Prostate gland (tissue), 2 donors: ENCODE data around the gene SLC35A3. TPM values are rescaled to one million over a fixed set of nuclear protein-coding genes. Genes with fewer than 3 reads are reported as not detected.

Experiments used
- DNase-seq: peaks from one replicate; pipeline ENCODE4 v3.0.0-alpha.2; 2019; ENCODE audit warnings: low spot score
- H3K27ac ChIP-seq, 2 donors: fragments of 200-600 bp; sonication (generic); 2 replicates each; pipeline ENCODE4 v1.5.1; 2017 to 2019
- H3K27me3 ChIP-seq: fragments of 200-600 bp; sonication (generic); replicated peaks from 2 replicates; pipeline ENCODE4 v1.5.1; 2019; ENCODE audit not compliant: insufficient read depth
- H3K36me3 ChIP-seq, 2 donors: fragments of 200-600 bp; sonication (generic); 1 replicate in 1 of 2; 2 replicates in 1 of 2; pipeline versions ENCODE4 v1.5.1 to v1.8.1; 2017 to 2019
- H3K4me1 ChIP-seq: fragments of 200-600 bp; sonication (generic); replicated peaks from 2 replicates; pipeline ENCODE4 v1.5.1; 2019
- H3K4me3 ChIP-seq, 2 donors: fragments of 200-600 bp; sonication (generic); 2 replicates each; pipeline ENCODE4 v1.5.1; 2017 to 2019
- H3K9me3 ChIP-seq: fragments of 200-600 bp; sonication (generic); 2 replicates; pipeline ENCODE4 v1.5.1; 2017
- CTCF ChIP-seq, 4 experiments: fragments of 200-600 bp in 2 of 4; fragments of 450-650 bp in 2 of 4; sonication (generic) in 2 of 4; IDR thresholded peaks; 1 replicate in 3 of 4; 2 replicates in 1 of 4; pipeline ENCODE4 v1.5.1; 2016 to 2019; ENCODE audit warnings: antibody characterized with exemption in 4 of 4, mild to moderate bottlenecking in 2 of 4, moderate library complexity in 2 of 4
- POLR2A ChIP-seq: fragments of 450-650 bp; IDR thresholded peaks from one replicate; pipeline ENCODE4 v1.6.1; 2016; ENCODE audit warnings: antibody characterized with exemption, mild to moderate bottlenecking
- POLR2AphosphoS5 ChIP-seq: sonication (generic); formaldehyde crosslinking; IDR thresholded peaks from one replicate; pipeline ENCODE4 v1.6.1; 2017; ENCODE audit warnings: antibody characterized with exemption
- WGBS: methylation state at CpG from one replicate; pipeline ENCODE4 v1.1.5; 2018; 5-methylcytosine and 5-hydroxymethylcytosine counted together
- intact Hi-C: fragments of 100-400 bp; cut with DNase I; formaldehyde crosslinking; loops from one replicate; pipeline ENCODE4 v1.14.2; 2022
- total RNA-seq, 2 donors: library from RNA; depleted of rRNA; stranded (reverse); fragments of >200 nt; gene quantifications; one replicate each; pipeline ENCODE4 v1.1.0, GENCODE V29; 2016

The SLC35A3 gene
- total RNA-seq, 2 donors from 2014 or later, result 32.0 to 79.5 TPM

- Histone ChIP-seq H3K9me3 (no peaks in the 10 kb centered on the region), H3K27ac (peak overlapping the region; percentile 59 to 65), H3K36me3 (no peaks in the 10 kb centered on the region), H3K4me3 (no peak overlapping the region), H3K27me3 (no peaks in the 10 kb centered on the region), H3K4me1 (no peaks in the 10 kb centered on the region)
- intact Hi-C loops, result no loop called here
- TF ChIP-seq POLR2A (no peak), POLR2AphosphoS5 (peak; percentile 50)
- WGBS, result 58% methylated on average over 2 of the region's 2 CpGs
- no peak for DNase-seq
These were observed 16.9 kb downstream of the SLC35A3 start for GRCh38 chr1:99986656-99987225.

GRCh38 chr1:99988210-99988765, 18.5 kb downstream of the SLC35A3 start:
- Histone ChIP-seq H3K4me1 (no peaks in the 10 kb centered on the region), H3K9me3 (no peaks in the 10 kb centered on the region), H3K27ac (no peak overlapping the region), H3K27me3 (no peaks in the 10 kb centered on the region), H3K36me3 (no peaks in the 10 kb centered on the region), H3K4me3 (no peak overlapping the region)
- intact Hi-C loops, result no loop called here
- TF ChIP-seq CTCF (IDR thresholded peaks at IDR 0.05) (no peak), POLR2A (no peak), POLR2AphosphoS5 (no peak)
- WGBS, result 93% methylated on average over 1 of the region's 1 CpG
- no peak for DNase-seq

- Histone ChIP-seq H3K36me3 (no peaks in the 10 kb centered on the region), H3K27ac (no peak overlapping the region), H3K27me3 (no peaks in the 10 kb centered on the region), H3K4me1 (no peaks in the 10 kb centered on the region), H3K9me3 (no peaks in the 10 kb centered on the region), H3K4me3 (no peak overlapping the region)
- no peak for DNase-seq
- TF ChIP-seq CTCF (IDR thresholded peaks at IDR 0.05) (no peak), POLR2A (no peak), POLR2AphosphoS5 (no peak)
- intact Hi-C loops, result no loop called here
These were observed 22.4 kb downstream of the SLC35A3 start for GRCh38 chr1:99992044-99992722.

- WGBS, result 95% methylated on average over 3 of the region's 3 CpGs
- Histone ChIP-seq H3K4me1 (no peaks in the 10 kb centered on the region), H3K36me3 (no peaks in the 10 kb centered on the region), H3K9me3 (no peaks in the 10 kb centered on the region), H3K4me3 (no peak overlapping the region), H3K27ac (no peak overlapping the region), H3K27me3 (no peaks in the 10 kb centered on the region)
- DNase-seq, result no peak
- TF ChIP-seq POLR2AphosphoS5, result no peak
- TF ChIP-seq POLR2A, result no peak
- TF ChIP-seq CTCF (IDR thresholded peaks at IDR 0.05), result no peak
- intact Hi-C loops, result no loop called here
These were observed 23.1 kb downstream of the SLC35A3 start for GRCh38 chr1:99992760-99993467.

- no peaks in the 10 kb centered on the region for H3K9me3 ChIP-seq
- H3K4me3 ChIP-seq, result no peak overlapping the region
- 93% methylated on average over 5 of the region's 5 CpGs for WGBS
- H3K36me3 ChIP-seq, result no peaks in the 10 kb centered on the region
- no peak overlapping the region for H3K27ac ChIP-seq
- H3K27me3 ChIP-seq, result no peaks in the 10 kb centered on the region
- intact Hi-C loops, result no loop called here
- TF ChIP-seq POLR2AphosphoS5 (no peak), CTCF (IDR thresholded peaks at IDR 0.05) (no peak), POLR2A (no peak)
- no peaks in the 10 kb centered on the region for H3K4me1 ChIP-seq
- no peak for DNase-seq
These were observed 23.7 kb downstream of the SLC35A3 start for GRCh38 chr1:99993468-99993845.
